22Rv1 (cell line): ENCODE measurements around the gene BNIPL.

Experiments used
- CTCF ChIP-seq: fragments of 450-650 bp; IDR thresholded peaks from 2 replicates; pipeline ENCODE4 v1.5.1; 2017; ENCODE audit warnings: mild to moderate bottlenecking
- ZFX ChIP-seq: fragments of 450-650 bp; IDR thresholded peaks from 2 replicates; pipeline ENCODE4 v1.6.1; 2017; ENCODE audit warnings: antibody characterized with exemption, borderline replicate concordance

- TF ChIP-seq CTCF = no peak
- TF ChIP-seq ZFX = no peak
Measured at GRCh38 chr1:151051356-151052009, 15.1 kb downstream of the BNIPL start.
